ACC112 (cell line): ENCODE data around the gene C19orf53.

Source experiments
- H2AFZ ChIP-seq: fragments of 200-600 bp; sonication (generic); one replicate; pipeline ENCODE4 v1.6.0; 2017; ENCODE audit warnings: antibody characterized with exemption, low read length; ENCODE audit not compliant: unreplicated experiment
- H3K27ac ChIP-seq: fragments of 200-600 bp; sonication (generic); 2 replicates; pipeline ENCODE4 v1.5.1; 2014; ENCODE audit warnings: low read depth, mild to moderate bottlenecking, antibody characterized with exemption, low read length, moderate library complexity
- H3K27me3 ChIP-seq: fragments of 200-600 bp; sonication (generic); 2 replicates; pipeline ENCODE4 v1.6.1; 2014; ENCODE audit warnings: mild to moderate bottlenecking, antibody characterized with exemption, low read length, moderate library complexity, mixed read lengths; ENCODE audit not compliant: insufficient read depth
- H3K36me3 ChIP-seq: fragments of 200-600 bp; sonication (generic); 2 replicates; pipeline ENCODE4 v1.6.1; 2016; ENCODE audit warnings: mild to moderate bottlenecking, antibody characterized with exemption, low read length, moderate library complexity, mixed read lengths; ENCODE audit not compliant: insufficient read depth
- H3K4me1 ChIP-seq: fragments of 200-600 bp; sonication (generic); one replicate; pipeline ENCODE4 v1.6.1; 2016; ENCODE audit warnings: low read length, mixed read lengths; ENCODE audit not compliant: insufficient read depth, unreplicated experiment, control insufficient read depth
- H3K4me3 ChIP-seq: fragments of 200-600 bp; sonication (generic); 2 replicates; pipeline ENCODE4 v1.5.1; 2014; ENCODE audit warnings: mild to moderate bottlenecking, low read depth, low read length
- H3K79me2 ChIP-seq: fragments of 200-600 bp; sonication (generic); one replicate; pipeline ENCODE4 v1.6.0; 2016; ENCODE audit warnings: low read length; ENCODE audit not compliant: control insufficient read depth, unreplicated experiment, insufficient read depth

Gene C19orf53

GRCh38 chr19:13795595-13796300 lies 21.5 kb downstream of the C19orf53 start:
- Histone ChIP-seq H3K27ac (peak overlapping the region; percentile 91), H3K4me1 (peaks cover 19% of the 10 kb centered on the region), H3K36me3 (no peaks in the 10 kb centered on the region), H2AFZ (no peak overlapping the region), H3K27me3 (no peaks in the 10 kb centered on the region), H3K4me3 (peak overlapping the region; percentile 88), H3K79me2 (peaks cover 5% of the 10 kb centered on the region)

- Histone ChIP-seq H3K79me2 (peaks cover 5% of the 10 kb centered on the region), H3K4me3 (peak overlapping the region; percentile 88), H3K27me3 (no peaks in the 10 kb centered on the region), H2AFZ (no peak overlapping the region), H3K27ac (peak overlapping the region; percentile 91), H3K36me3 (no peaks in the 10 kb centered on the region), H3K4me1 (peaks cover 19% of the 10 kb centered on the region)
These were observed 22.2 kb downstream of the C19orf53 start for GRCh38 chr19:13796301-13797057.

- Histone ChIP-seq H3K4me1 (peaks cover 19% of the 10 kb centered on the region), H3K27ac (peak overlapping the region; percentile 91), H3K4me3 (peak overlapping the region; percentile 88), H3K79me2 (peaks cover 5% of the 10 kb centered on the region), H3K27me3 (no peaks in the 10 kb centered on the region), H3K36me3 (no peaks in the 10 kb centered on the region), H2AFZ (no peak overlapping the region)
These were observed 22.8 kb downstream of the C19orf53 start for GRCh38 chr19:13797058-13797440.

GRCh38 chr19:13797870-13798269 lies 23.6 kb downstream of the C19orf53 start:
- Histone ChIP-seq H3K36me3 (no peaks in the 10 kb centered on the region), H3K79me2 (peaks cover 5% of the 10 kb centered on the region), H3K27me3 (no peaks in the 10 kb centered on the region), H3K4me3 (no peak overlapping the region), H3K27ac (peak overlapping the region; percentile 91), H3K4me1 (peaks cover 19% of the 10 kb centered on the region), H2AFZ (no peak overlapping the region)

GRCh38 chr19:13799669-13800068 lies 25.4 kb downstream of the C19orf53 start:
- H3K27ac ChIP-seq: no peak overlapping the region
- peaks cover 5% of the 10 kb centered on the region for H3K79me2 ChIP-seq
- H3K36me3 ChIP-seq: no peaks in the 10 kb centered on the region
- H3K4me1 ChIP-seq: peaks cover 13% of the 10 kb centered on the region
- no peak overlapping the region for H3K4me3 ChIP-seq
- H2AFZ ChIP-seq: no peak overlapping the region
- no peaks in the 10 kb centered on the region for H3K27me3 ChIP-seq

- no peaks in the 10 kb centered on the region for H3K27me3 ChIP-seq
- H3K4me3 ChIP-seq: no peak overlapping the region
- no peak overlapping the region for H3K27ac ChIP-seq
- no peaks in the 10 kb centered on the region for H3K79me2 ChIP-seq
- no peak overlapping the region for H2AFZ ChIP-seq
- H3K36me3 ChIP-seq: peaks cover 5% of the 10 kb centered on the region; the same call in 1 of the 2 replicates
- peaks cover 4% of the 10 kb centered on the region for H3K4me1 ChIP-seq
These were observed 28.8 kb downstream of the C19orf53 start for GRCh38 chr19:13803038-13803437.

GRCh38 chr19:13804830-13805683 lies 30.8 kb downstream of the C19orf53 start:
- Histone ChIP-seq H3K4me1 (no peaks in the 10 kb centered on the region), H3K79me2 (no peaks in the 10 kb centered on the region), H3K36me3 (peaks cover 6% of the 10 kb centered on the region; the same call in 1 of the 2 replicates), H3K27ac (no peak overlapping the region), H3K27me3 (no peaks in the 10 kb centered on the region), H3K4me3 (no peak overlapping the region), H2AFZ (no peak overlapping the region)

GRCh38 chr19:13806728-13807127 lies 32.5 kb downstream of the C19orf53 start:
- Histone ChIP-seq H3K27me3 (no peaks in the 10 kb centered on the region), H2AFZ (no peak overlapping the region), H3K4me3 (no peak overlapping the region), H3K4me1 (no peaks in the 10 kb centered on the region), H3K36me3 (peaks cover 6% of the 10 kb centered on the region; the same call in 1 of the 2 replicates), H3K27ac (no peak overlapping the region), H3K79me2 (no peaks in the 10 kb centered on the region)

- H3K4me1 ChIP-seq: no peaks in the 10 kb centered on the region
- H3K4me3 ChIP-seq: no peak overlapping the region
- no peaks in the 10 kb centered on the region for H3K79me2 ChIP-seq
- H3K27ac ChIP-seq: no peak overlapping the region
- no peak overlapping the region for H2AFZ ChIP-seq
- no peaks in the 10 kb centered on the region for H3K27me3 ChIP-seq
- peaks cover 6% of the 10 kb centered on the region for H3K36me3 ChIP-seq
These were observed 33.3 kb downstream of the C19orf53 start for GRCh38 chr19:13807421-13808021.

- Histone ChIP-seq H3K36me3 (peaks cover 13% of the 10 kb centered on the region), H3K27me3 (no peaks in the 10 kb centered on the region)
These were observed 34.6 kb downstream of the C19orf53 start for GRCh38 chr19:13808856-13809255.

More at GRCh38 chr19:13808856-13809255, 34.6 kb downstream of the C19orf53 start:
- Histone ChIP-seq H2AFZ (no peak overlapping the region), H3K4me1 (no peaks in the 10 kb centered on the region), H3K79me2 (no peaks in the 10 kb centered on the region), H3K27ac (no peak overlapping the region), H3K4me3 (no peak overlapping the region)
